Hematopoietic multipotent progenitor cell treated with erythropoietin and hydrocortisone succinate and interleukin-3 and kit ligand, for 17 days (in vitro differentiated cells): ENCODE measurements around the gene CARS2.

Experiments used
- DNase-seq: peaks from one replicate; pipeline ENCODE4 v3.0.0-alpha.2; 2015; ENCODE audit warnings: low spot score

CARS2 gene

GRCh38 chr13:110652231-110652730 lies 53.6 kb downstream of the CARS2 start:
- DNase-seq, result no peak

- DNase-seq, result no peak
Measured at GRCh38 chr13:110651726-110652230, 54.1 kb downstream of the CARS2 start.

- DNase-seq, result no peak
Measured at GRCh38 chr13:110651271-110651670, 54.6 kb downstream of the CARS2 start.

- DNase-seq, result no peak
Measured at GRCh38 chr13:110650436-110650835, 55.5 kb downstream of the CARS2 start.

- no peak for DNase-seq
Measured at GRCh38 chr13:110649551-110649950, 56.4 kb downstream of the CARS2 start.

- no peak for DNase-seq
Measured at GRCh38 chr13:110648848-110649421, 57.0 kb downstream of the CARS2 start.

- no peak for DNase-seq
Measured at GRCh38 chr13:110648146-110648819, 57.6 kb downstream of the CARS2 start.

- no peak for DNase-seq
Measured at GRCh38 chr13:110647365-110647737, 58.6 kb downstream of the CARS2 start.

- DNase-seq, result no peak
Measured at GRCh38 chr13:110646442-110647364, 59.2 kb downstream of the CARS2 start.

- DNase-seq, result no peak
Measured at GRCh38 chr13:110645750-110646149, 60.2 kb downstream of the CARS2 start.

- no peak for DNase-seq
Measured at GRCh38 chr13:110644892-110645521, 60.9 kb downstream of the CARS2 start.

- DNase-seq, result no peak
Measured at GRCh38 chr13:110643768-110644421, 62.0 kb downstream of the CARS2 start.

GRCh38 chr13:110643324-110643723 lies 62.6 kb downstream of the CARS2 start:
- no peak for DNase-seq

- DNase-seq, result no peak
Measured at GRCh38 chr13:110642291-110642981, 63.5 kb downstream of the CARS2 start.

GRCh38 chr13:110641055-110642015 lies 64.6 kb downstream of the CARS2 start:
- no peak for DNase-seq

- no peak for DNase-seq
Measured at GRCh38 chr13:110640591-110641029, 65.3 kb downstream of the CARS2 start.

GRCh38 chr13:110639935-110640334 lies 66.0 kb downstream of the CARS2 start:
- no peak for DNase-seq

GRCh38 chr13:110638814-110639806 lies 66.8 kb downstream of the CARS2 start:
- no peak for DNase-seq
